Measurements from ENCODE around the gene P3H2.

DNA sequence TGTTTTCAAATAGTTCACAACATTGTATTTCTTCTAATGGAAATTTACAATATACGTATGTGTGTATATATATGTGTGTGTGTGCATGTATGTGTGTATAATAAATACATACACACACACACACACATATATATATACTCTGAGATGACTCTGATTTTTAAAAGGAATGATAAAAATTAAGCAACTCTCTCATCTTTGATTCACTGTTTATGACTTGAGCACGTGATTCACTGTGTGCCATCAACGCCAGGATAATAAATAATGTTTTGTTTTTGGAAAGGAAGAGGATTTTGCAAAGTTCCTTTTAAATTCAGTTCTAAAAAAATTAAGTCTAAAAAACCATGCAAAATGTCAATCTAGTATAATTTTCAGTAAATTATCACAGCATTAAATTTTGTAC is 132.4 kb downstream of the P3H2 start:
- no peak for TF ChIP-seq EZH2 (IDR thresholded peaks at IDR 0.05)
- no peak for TF ChIP-seq FOXP2 (optimal IDR thresholded peaks at IDR 0.05; ENCODE audit: control extremely low read depth, extremely low read length, insufficient read depth)
- TF ChIP-seq POLR2AphosphoS5 (IDR thresholded peaks at IDR 0.05; ENCODE audit: borderline replicate concordance, low read depth, low read length): no peak
